H1 (cell line): ENCODE results near the gene DDX42. TPM values are rescaled to one million over a fixed set of nuclear protein-coding genes. Genes with fewer than 3 reads are reported as not detected.

Experiments used
- ASH2L ChIP-seq: fragments of 200-600, 300-600 bp; sonication (generic); IDR thresholded peaks from one replicate; pipeline ENCODE4 v1.7.1; 2017; ENCODE audit warnings: low read length
- ATF3 ChIP-seq: IDR thresholded peaks from 2 replicates; pipeline ENCODE4 v1.6.1; 2011; ENCODE audit warnings: low read depth, mild to moderate bottlenecking, low read length; ENCODE audit not compliant: insufficient read depth
- BACH1 ChIP-seq: IDR thresholded peaks from 2 replicates; pipeline ENCODE4 v1.6.1; 2012; ENCODE audit warnings: low read length, improper control_type of control experiment
- CHD1 ChIP-seq: IDR thresholded peaks from 2 replicates; pipeline ENCODE4 v1.6.1; 2012; ENCODE audit warnings: low read depth, low read length, improper control_type of control experiment
- CHD2 ChIP-seq: IDR thresholded peaks from 2 replicates; pipeline ENCODE4 v1.6.1; 2012; ENCODE audit warnings: low read length, improper control_type of control experiment
- CREB1 ChIP-seq: IDR thresholded peaks from 2 replicates; pipeline ENCODE4 v1.6.1; 2012; ENCODE audit warnings: inconsistent platforms
- EGR1 ChIP-seq: IDR thresholded peaks from 2 replicates; pipeline ENCODE4 v1.6.1; 2011; ENCODE audit warnings: low read depth, low read length, borderline replicate concordance
- EP300 ChIP-seq, 2 experiments: IDR thresholded peaks; 1 replicate in 1 of 2; 2 replicates in 1 of 2; pipeline ENCODE4 v1.6.1; 2011 to 2012; ENCODE audit warnings: low read depth in 2 of 2, low read length in 2 of 2, mild to moderate bottlenecking in 2 of 2, borderline replicate concordance in 1 of 2, inconsistent platforms in 1 of 2, moderate library complexity in 1 of 2
- GTF2F1 ChIP-seq: IDR thresholded peaks from 2 replicates; pipeline ENCODE4 v1.6.1; 2012; ENCODE audit warnings: low read depth, low read length, improper control_type of control experiment, borderline replicate concordance
- KDM4A ChIP-seq: IDR thresholded peaks from one replicate; pipeline ENCODE4 v1.7.1; 2012; ENCODE audit warnings: low read depth, mild to moderate bottlenecking, moderate library complexity, low read length, inconsistent platforms; ENCODE audit not compliant: severe bottlenecking
- MAFK ChIP-seq: IDR thresholded peaks from 2 replicates; pipeline ENCODE4 v1.6.1; 2012; ENCODE audit warnings: low read depth, mild to moderate bottlenecking, improper control_type of control experiment, low read length
- MAX ChIP-seq: IDR thresholded peaks from 2 replicates; pipeline ENCODE4 v1.6.1; 2012; ENCODE audit warnings: inconsistent platforms
- PHF8 ChIP-seq: fragments of 200-600 bp; sonication (generic); conservative IDR thresholded peaks from 2 replicates; pipeline ENCODE4 v1.7.1; 2012; ENCODE audit warnings: low read depth, mild to moderate bottlenecking, inconsistent platforms, low read length, moderate library complexity
- RFX5 ChIP-seq: IDR thresholded peaks from 2 replicates; pipeline ENCODE4 v1.6.1; 2011; ENCODE audit warnings: low read depth, low read length, improper control_type of control experiment, borderline replicate concordance
- RNF2 ChIP-seq: fragments of 200-900, 300-1000 bp; sonication (generic); IDR thresholded peaks from 2 replicates; pipeline ENCODE4 v1.7.1; 2016; ENCODE audit warnings: borderline replicate concordance, low read depth, mild to moderate bottlenecking, antibody characterized with exemption, low read length; ENCODE audit not compliant: poor library complexity, severe bottlenecking; ENCODE audit errors: missing control alignments
- SAP30 ChIP-seq: fragments of 300-600 bp; sonication (generic); IDR thresholded peaks from 2 replicates; pipeline ENCODE4 v1.7.1; 2012; ENCODE audit warnings: low read length, moderate library complexity, mild to moderate bottlenecking, inconsistent platforms; ENCODE audit not compliant: insufficient read depth, insufficient replicate concordance
- SIN3A ChIP-seq, 2 experiments: IDR thresholded peaks in 1 of 2; conservative IDR thresholded peaks in 1 of 2; 2 replicates each; pipeline ENCODE4 v1.6.1; 2011 to 2012; ENCODE audit warnings: low read length in 2 of 2, improper control_type of control experiment in 1 of 2, low read depth in 1 of 2, mild to moderate bottlenecking in 1 of 2
- TAF1 ChIP-seq: IDR thresholded peaks from 2 replicates; pipeline ENCODE4 v1.6.1; 2011; ENCODE audit warnings: mild to moderate bottlenecking, low read depth, low read length
- TAF7 ChIP-seq: optimal IDR thresholded peaks from 2 replicates; pipeline ENCODE3; 2011; ENCODE audit warnings: low read depth, mild to moderate bottlenecking, inconsistent platforms, low read length, moderate library complexity, borderline replicate concordance
- TBP ChIP-seq: IDR thresholded peaks from 2 replicates; pipeline ENCODE4 v1.6.1; 2011; ENCODE audit warnings: low read depth, low read length, improper control_type of control experiment
- TEAD4 ChIP-seq: IDR thresholded peaks from 2 replicates; pipeline ENCODE4 v1.6.1; 2012; ENCODE audit warnings: low read depth, low read length, inconsistent platforms, mixed read lengths
- YY1 ChIP-seq: IDR thresholded peaks from 2 replicates; pipeline ENCODE4 v1.6.1; 2011; ENCODE audit warnings: low read depth, mild to moderate bottlenecking, low read length
- ZNF274 ChIP-seq: IDR thresholded peaks from 2 replicates; pipeline ENCODE4 v1.7.0; 2012; ENCODE audit warnings: low read length, borderline replicate concordance; ENCODE audit errors: extremely low read depth
- polyA plus RNA-seq, 7 experiments: library from polyadenylated mRNA; depleted of rRNA in 3 of 7; stranded (reverse) in 5 of 7; unstranded in 2 of 7; fragments of >200 nt in 5 of 7; fragments of 200-250 nt in 2 of 7; gene quantifications; 1 replicate in 5 of 7; 2 replicates in 1 of 7; 4 replicates in 1 of 7; pipeline versions ENCODE4 v1.2.1 to v1.2.3, GENCODE V29; 2011 to 2013; ENCODE audit warnings: missing spikeins in 2 of 7, mixed read lengths in 2 of 7
- total RNA-seq: library from RNA; stranded (reverse); fragmentation: NEBNext Ultra II Directional; extraction: Animal tissue kit (Norgen Biotek cat#: 25700); gene quantifications from 2 replicates; pipeline ENCODE4 v1.2.1, GENCODE V29; 2021

DDX42 gene
- total and polyA plus RNA-seq, 2 of the 8 experiments (the other 6 are each of a cell fraction or from before 2014, with no cell fraction given): 40.6 to 114 TPM

GRCh38 chr17:63827002-63827800 lies 53.2 kb downstream of the DDX42 start, which contains the start of the genes FTSJ3 and PSMC5 (continued):
- TF ChIP-seq CHD2 (no peak; the same call in 1 of the 2 replicates), TAF1 (peak; percentile 92), CHD1 (no peak), ZNF274 (no peak), ASH2L (peak; percentile 21), CREB1 (peak; percentile 67), GTF2F1 (peak; percentile 61; the same call in 1 of the 2 replicates), EP300 (IDR thresholded peaks at IDR 0.05; ENCODE audit: borderline replicate concordance in 1 of 2, low read depth in 2 of 2, low read length in 2 of 2) (0 out of 3 replicates have a peak, but pooled peaks of 1 of the 2 experiments have one; percentile 1), SAP30 (peak; percentile 46), YY1 (peak; percentile 98), PHF8 (peak; percentile 94), BACH1 (peak; percentile 80; the same call in 1 of the 2 replicates), SIN3A (conservative IDR thresholded peaks at IDR 0.05 in 1 of 2, IDR thresholded peaks at IDR 0.05 in 1 of 2; ENCODE audit: low read depth in 1 of 2, low read length in 2 of 2) (peak; percentile 53 to 64; a peak in 3 of 4 replicates), KDM4A (no peak), RFX5 (no peak), ATF3 (no peak), TAF7 (peak; percentile 91), MAX (peak; percentile 56), TEAD4 (peak; percentile 68), MAFK (peak; percentile 64; the same call in 1 of the 2 replicates), TBP (peak; percentile 85), RNF2 (no peak), EGR1 (peak; percentile 65; the same call in 1 of the 2 replicates)
